OCI-LY7 (cell line): ENCODE data around the gene OTUD5. TPM values are rescaled to one million over a fixed set of nuclear protein-coding genes. Genes with fewer than 3 reads are reported as not detected.
"Not testable (repeated sequence)": the region's sequence is repeated elsewhere in the genome, so short reads cannot be mapped to it uniquely, and the experiment has no call there.

Experiments used
- BruUV-seq: library from RNA; stranded (reverse); fragments of 400-500 nt; replicated peaks from 2 replicates; lab custom pipeline; 2021; lab: Mats Ljungman, UMichigan
- CTCF ChIA-PET: fragments of 300-600 bp; sonication (Branson Sonifier 250); formaldehyde crosslinking; loops from one replicate; lab custom pipeline; 2022; ENCODE audit warnings: antibody characterized with exemption; ENCODE audit not compliant: unreplicated experiment; lab: Charles Lee
- POLR2A ChIA-PET: fragments of 300-600 bp; sonication (Branson Sonifier 250); formaldehyde crosslinking; loops from one replicate; lab custom pipeline; 2022; ENCODE audit warnings: antibody characterized with exemption; lab: Charles Lee
- DNase-seq: peaks from one replicate; pipeline ENCODE4 v3.0.0-alpha.2; 2015; ENCODE audit warnings: low spot score
- H2AFZ ChIP-seq: fragments of 200-600 bp; sonication (generic), shearing (Covaris generic); 2 replicates; pipeline ENCODE4 v1.6.1; 2014; ENCODE audit warnings: mild to moderate bottlenecking, antibody characterized with exemption, low read length, moderate library complexity
- H3K27ac ChIP-seq: fragments of 200-600 bp; sonication (generic); 2 replicates; pipeline ENCODE4 v1.5.1; 2014; ENCODE audit warnings: mixed run types, low read depth, mild to moderate bottlenecking, moderate library complexity, low read length, inconsistent platforms; ENCODE audit not compliant: poor library complexity, severe bottlenecking
- H3K36me3 ChIP-seq: fragments of 200-600 bp; sonication (generic); 2 replicates; pipeline ENCODE4 v1.6.1; 2014; ENCODE audit warnings: mild to moderate bottlenecking, antibody characterized with exemption, low read length, moderate library complexity, mixed read lengths; ENCODE audit not compliant: insufficient read depth
- H3K4me1 ChIP-seq: fragments of 200-600 bp; sonication (generic); 2 replicates; pipeline ENCODE4 v1.5.1; 2014; ENCODE audit warnings: mild to moderate bottlenecking, low read length; ENCODE audit not compliant: insufficient read depth, poor library complexity, severe bottlenecking
- H3K4me2 ChIP-seq: fragments of 200-600 bp; sonication (generic); 2 replicates; pipeline ENCODE4 v1.6.1; 2014; ENCODE audit warnings: mild to moderate bottlenecking, low read length
- H3K4me3 ChIP-seq: fragments of 200-600 bp; sonication (generic); 2 replicates; pipeline ENCODE4 v1.5.1; 2014; ENCODE audit warnings: mild to moderate bottlenecking, low read depth, low read length; ENCODE audit not compliant: poor library complexity, severe bottlenecking
- H3K79me2 ChIP-seq: fragments of 200-600 bp; sonication (generic); 2 replicates; pipeline ENCODE4 v1.6.1; 2016; ENCODE audit warnings: low read depth, mild to moderate bottlenecking, low read length, moderate library complexity, mixed read lengths; ENCODE audit not compliant: insufficient read depth
- H3K9me2 ChIP-seq: fragments of 200-600 bp; sonication (generic); 2 replicates; pipeline ENCODE4 v1.6.1; 2016; ENCODE audit warnings: mild to moderate bottlenecking, low read length, mixed read lengths; ENCODE audit not compliant: insufficient read depth
- H3K9me3 ChIP-seq: fragments of 200-600 bp; sonication (generic); 2 replicates; pipeline ENCODE4 v1.6.1; 2014; ENCODE audit warnings: mild to moderate bottlenecking, mixed run types, low read length, mixed read lengths
- H4K20me1 ChIP-seq: fragments of 200-600 bp; sonication (generic); 2 replicates; pipeline ENCODE4 v1.6.1; 2014; ENCODE audit warnings: mild to moderate bottlenecking, antibody characterized with exemption, low read length, moderate library complexity, mixed read lengths; ENCODE audit not compliant: insufficient read depth
- CTCF ChIP-seq: fragments of 200-600 bp; sonication (generic); conservative IDR thresholded peaks from 2 replicates; pipeline ENCODE4 v1.5.1; 2014; ENCODE audit warnings: mild to moderate bottlenecking, antibody characterized with exemption, low read length, moderate library complexity, mixed read lengths
- EZH2phosphoT487 ChIP-seq: fragments of 200-600 bp; sonication (generic); IDR thresholded peaks from 2 replicates; pipeline ENCODE4 v1.6.1; 2018; ENCODE audit warnings: low read depth, borderline replicate concordance, mild to moderate bottlenecking, mixed run types, antibody characterized with exemption, low read length, moderate library complexity, mixed read lengths
- intact Hi-C: fragments of 100-400 bp; cut with micrococcal nuclease; formaldehyde crosslinking; loops from one replicate; pipeline ENCODE4 v1.10.0; 2022; ENCODE audit not compliant: unreplicated experiment
- total RNA-seq, 2 experiments: library from RNA; depleted of rRNA in 1 of 2; stranded (reverse); fragments of >200 nt in 1 of 2; shearing (Covaris generic) in 1 of 2; gene quantifications; 2 replicates each; pipeline ENCODE4 v1.2.3, GENCODE V29; 2014 to 2022

The OTUD5 gene
- total RNA-seq, 2 experiments from 2014 or later, result 38.5 to 55.7 TPM

- BruUV-seq, result no TSS peak
- POLR2A ChIA-PET, result no interaction called here
- CTCF ChIA-PET, result no interaction called here
These were observed 25.7 kb upstream of the OTUD5 start for GRCh38 chrX:48983081-48983480.

GRCh38 chrX:48981178-48981577, 23.8 kb upstream of the OTUD5 start:
- no peak for DNase-seq
- CTCF ChIA-PET, result no interaction called here
- H3K36me3 ChIP-seq, result peaks cover 64% of the 10 kb centered on the region
- H4K20me1 ChIP-seq, result no peaks in the 10 kb centered on the region
- H3K79me2 ChIP-seq, result no peaks in the 10 kb centered on the region
- H3K9me2 ChIP-seq, result no peaks in the 10 kb centered on the region
- H3K4me1 ChIP-seq, result no peaks in the 10 kb centered on the region
- POLR2A ChIA-PET, result no interaction called here
- H3K27ac ChIP-seq, result no peak overlapping the region
- intact Hi-C loops, result no loop called here
- TF ChIP-seq CTCF (no peak), EZH2phosphoT487 (no peak)
- no peak overlapping the region for H3K4me3 ChIP-seq
- H2AFZ ChIP-seq, result no peak overlapping the region
- BruUV-seq, result no TSS peak
- no peak overlapping the region for H3K4me2 ChIP-seq
- no peaks in the 10 kb centered on the region for H3K9me3 ChIP-seq

More at GRCh38 chrX:48983081-48983480, 25.7 kb upstream of the OTUD5 start:
- Histone ChIP-seq H3K27ac (no peak overlapping the region), H3K4me1 (no peaks in the 10 kb centered on the region), H3K9me2 (no peaks in the 10 kb centered on the region), H2AFZ (no peak overlapping the region), H3K4me3 (no peak overlapping the region), H3K36me3 (peaks cover 58% of the 10 kb centered on the region), H4K20me1 (no peaks in the 10 kb centered on the region), H3K79me2 (no peaks in the 10 kb centered on the region), H3K4me2 (no peak overlapping the region), H3K9me3 (no peaks in the 10 kb centered on the region)
- DNase-seq, result no peak
- intact Hi-C loops, result no loop called here
- TF ChIP-seq CTCF (no peak), EZH2phosphoT487 (no peak)

GRCh38 chrX:48980341-48980740, 22.9 kb upstream of the OTUD5 start:
- H3K79me2 ChIP-seq, H3K9me2 ChIP-seq, H3K4me1 ChIP-seq, H3K9me3 ChIP-seq, CTCF ChIA-PET, DNase-seq, H3K4me2 ChIP-seq, H3K4me3 ChIP-seq, H3K27ac ChIP-seq, POLR2A ChIA-PET, intact Hi-C loops, BruUV-seq, H2AFZ ChIP-seq, H4K20me1 ChIP-seq: not testable (repeated sequence)
- peaks cover 64% of the 10 kb centered on the region for H3K36me3 ChIP-seq
